Hematopoietic multipotent progenitor cell treated with erythropoietin and hydrocortisone succinate and interleukin-3 and kit ligand, for 6 days (in vitro differentiated cells): ENCODE data around the gene PYDC2.

Experiments used
- DNase-seq: peaks from one replicate; pipeline ENCODE4 v3.0.0-alpha.2; 2015

PYDC2 gene

GRCh38 chr3:191461113-191461595, at the start of gene PYDC2:
Gene PYDC2, plus strand, starts transcription at chr3:191461163. Its CDS starts 0 bp downstream, at chr3:191461163.
- DNase-seq: no peak

DNA sequence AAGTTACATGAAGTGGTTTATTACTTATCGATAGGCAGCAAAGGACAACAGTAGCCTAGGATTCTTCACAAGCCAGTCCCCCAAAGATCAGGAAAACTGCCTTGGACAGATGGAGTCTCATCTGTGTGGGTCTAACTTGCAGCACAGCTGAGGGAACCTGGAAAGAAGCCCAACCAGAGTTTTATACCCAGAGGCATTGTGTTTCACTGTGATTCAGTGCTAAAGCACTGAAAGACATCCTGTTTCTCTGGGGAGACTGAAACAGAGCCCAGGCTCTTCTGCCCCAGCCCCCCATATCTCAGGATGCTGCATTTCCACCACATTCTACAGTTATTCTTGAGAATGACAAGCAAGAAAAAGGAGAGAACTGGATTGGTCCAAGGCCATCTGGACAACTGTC, 48.2 kb upstream of the PYDC2 start:
- no peak for DNase-seq

- DNase-seq: no peak
Measured at GRCh38 chr3:191414286-191414685, 46.7 kb upstream of the PYDC2 start.

DNA sequence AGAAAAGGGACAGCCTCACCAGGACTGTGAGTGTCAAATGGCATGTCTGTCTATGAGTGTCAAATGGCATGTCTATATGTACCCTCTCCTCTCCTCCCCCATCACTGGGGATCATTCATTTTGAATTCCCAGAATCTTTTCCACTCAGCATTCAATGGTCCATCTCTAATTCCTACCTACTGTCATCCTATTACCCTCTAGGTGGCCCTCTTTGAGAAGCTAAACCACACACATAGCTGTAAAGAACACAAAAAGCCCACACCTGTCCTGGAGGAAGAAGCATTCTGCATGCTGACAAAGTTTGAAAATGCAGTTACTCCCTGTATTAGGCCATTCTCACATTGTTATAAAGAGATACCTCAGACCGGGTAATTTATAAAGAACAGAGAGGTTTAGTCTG, 46.2 kb upstream of the PYDC2 start:
- no peak for DNase-seq

GRCh38 chr3:191415566-191415965, 45.4 kb upstream of the PYDC2 start:
- DNase-seq: no peak

GRCh38 chr3:191417457-191417729, 43.6 kb upstream of the PYDC2 start:
- DNase-seq: no peak

DNA sequence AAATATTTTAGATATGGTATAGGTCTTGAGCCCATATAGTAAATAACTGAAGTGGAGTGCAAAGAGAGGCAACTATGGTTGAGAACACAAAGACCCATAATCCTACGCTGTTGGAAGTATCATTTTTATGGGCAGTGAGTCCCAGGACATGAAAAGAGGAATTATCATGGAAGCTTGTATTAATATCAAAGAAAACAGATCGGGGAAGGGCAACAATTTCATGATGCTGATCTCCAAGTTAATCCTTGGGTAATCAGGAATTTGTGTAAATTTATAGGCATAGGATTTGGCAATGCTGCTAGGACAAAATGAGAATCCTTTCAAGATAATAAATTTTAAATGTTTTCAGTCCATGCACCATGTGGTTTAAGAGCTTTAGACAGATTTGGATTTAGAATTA, 40.2 kb upstream of the PYDC2 start:
- no peak for DNase-seq

- no peak for DNase-seq
Measured at GRCh38 chr3:191424881-191425280, 36.1 kb upstream of the PYDC2 start.

GRCh38 chr3:191425322-191425734, 35.6 kb upstream of the PYDC2 start:
- DNase-seq: no peak

DNA sequence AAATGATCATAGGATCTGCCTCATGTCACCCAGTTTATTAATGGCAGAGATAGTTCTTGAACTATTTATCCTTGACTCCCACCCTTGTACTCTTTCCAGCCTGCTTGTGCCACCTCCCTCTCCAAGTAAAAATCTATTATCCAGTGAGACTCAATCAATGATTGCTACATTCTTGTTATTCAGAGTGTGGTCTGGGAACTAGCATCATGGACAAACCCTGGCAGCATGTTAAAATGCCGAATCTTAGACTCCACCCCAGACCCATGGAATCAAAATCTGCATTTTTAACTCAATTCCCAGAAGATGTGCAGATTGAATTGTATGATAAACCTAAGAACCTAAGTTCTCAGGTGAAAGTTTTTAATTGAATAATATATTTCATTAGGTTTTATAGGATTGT, 34.7 kb upstream of the PYDC2 start:
- no peak for DNase-seq

GRCh38 chr3:191428177-191428576, 32.8 kb upstream of the PYDC2 start:
- DNase-seq: no peak

GRCh38 chr3:191430103-191430502, 30.9 kb upstream of the PYDC2 start:
- no peak for DNase-seq

DNA sequence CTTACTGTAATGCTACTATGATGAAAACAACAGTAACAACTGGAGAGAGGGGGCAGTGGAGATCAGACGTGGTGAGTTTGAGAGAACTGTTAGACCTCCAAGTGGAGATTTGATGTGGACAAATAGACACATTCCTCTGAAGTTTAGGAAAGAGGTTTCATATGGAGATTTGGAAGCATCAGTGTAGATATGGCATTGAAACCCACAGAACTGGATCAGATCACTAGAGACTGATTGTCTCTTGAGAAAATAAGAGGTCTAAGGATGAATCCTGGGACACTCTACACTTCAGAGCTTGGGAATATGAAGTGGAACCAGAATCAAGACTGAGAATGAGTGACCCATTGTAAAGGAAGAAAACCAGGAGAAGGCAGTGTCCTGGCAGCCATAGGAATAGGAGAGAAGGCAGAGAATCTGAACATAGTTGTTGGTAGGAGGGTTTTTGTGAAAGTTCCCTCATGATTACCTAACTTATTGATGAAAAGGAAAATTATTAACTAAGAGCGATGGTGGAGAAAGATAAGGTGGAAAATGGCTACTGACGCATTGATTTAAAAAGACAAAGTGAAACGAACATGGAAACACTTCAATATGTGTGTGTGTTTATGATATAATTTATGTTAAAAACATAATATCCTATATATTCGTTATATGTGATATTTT, 29.7 kb upstream of the PYDC2 start:
- DNase-seq: no peak

DNA sequence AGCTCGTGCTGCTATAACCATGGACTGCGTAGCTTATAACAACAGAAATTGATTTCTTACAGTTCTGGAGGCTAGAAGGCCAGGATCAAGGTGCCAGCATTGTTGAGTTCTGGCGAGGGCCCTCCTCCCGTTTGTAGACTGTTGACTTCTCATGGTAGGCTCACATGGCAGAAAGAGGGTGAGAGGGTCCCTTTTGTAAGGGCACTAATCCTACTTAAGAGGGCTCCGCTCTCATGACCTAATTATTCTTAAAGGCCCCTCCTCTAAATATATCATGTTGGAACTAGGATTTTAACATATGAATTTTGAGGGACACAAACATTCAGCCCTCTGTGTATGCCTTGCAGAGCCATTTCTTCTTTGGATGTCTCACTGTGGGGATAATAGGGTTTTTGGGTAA, 28.8 kb upstream of the PYDC2 start:
- DNase-seq: no peak

DNA sequence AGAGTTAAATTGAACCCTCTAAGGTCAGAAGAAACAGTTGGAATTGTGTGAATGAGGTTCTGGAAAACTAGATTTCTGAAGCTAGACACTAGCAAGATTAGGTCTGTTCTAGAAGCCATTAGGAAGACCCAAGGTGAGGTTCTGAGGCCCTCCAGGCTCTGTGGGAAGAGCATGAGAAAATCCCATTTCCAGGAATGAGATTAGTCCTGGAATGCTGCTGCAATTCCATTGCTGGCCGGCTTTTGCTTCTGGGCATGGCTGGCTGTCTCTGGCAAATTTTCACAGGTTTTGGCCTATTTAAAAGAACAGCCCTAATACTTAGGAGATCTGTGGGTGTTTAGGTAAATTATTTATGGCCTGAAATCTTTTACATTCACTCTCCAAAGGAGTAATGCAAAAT, 26.9 kb upstream of the PYDC2 start:
- no peak for DNase-seq

GRCh38 chr3:191435981-191436380, 25.0 kb upstream of the PYDC2 start:
- no peak for DNase-seq

DNA sequence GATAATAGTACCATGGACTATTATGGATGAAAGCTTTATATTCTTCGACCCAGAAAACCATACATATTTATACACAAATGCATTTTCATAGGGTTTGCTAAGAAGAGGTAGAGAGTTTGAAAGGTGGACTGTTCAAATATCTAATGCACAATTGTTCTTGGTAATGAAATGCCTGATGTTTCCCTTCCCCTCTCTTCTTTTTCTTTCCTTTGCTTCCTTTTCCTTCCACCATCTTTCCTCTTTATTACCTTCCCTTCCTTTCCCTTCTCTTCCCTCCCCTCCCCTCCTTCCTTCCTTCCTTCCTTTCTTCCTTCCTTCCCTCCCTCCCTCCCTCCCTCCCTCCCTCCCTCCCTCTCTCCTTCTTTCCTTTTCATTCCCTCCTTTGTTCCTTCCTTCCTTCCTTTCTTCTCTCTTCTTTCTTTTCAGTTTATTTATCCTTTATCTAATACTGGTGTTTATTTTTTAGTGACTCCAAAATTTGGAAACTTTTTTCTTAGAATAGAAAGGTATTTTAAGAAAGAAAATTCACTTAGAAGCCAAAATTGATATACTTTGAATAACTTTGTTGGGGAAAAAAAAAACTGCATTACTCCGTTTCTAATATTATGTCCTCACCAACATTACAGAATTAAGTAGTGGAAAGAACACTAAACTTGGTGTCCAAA, 22.7 kb upstream of the PYDC2 start:
- DNase-seq: no peak

DNA sequence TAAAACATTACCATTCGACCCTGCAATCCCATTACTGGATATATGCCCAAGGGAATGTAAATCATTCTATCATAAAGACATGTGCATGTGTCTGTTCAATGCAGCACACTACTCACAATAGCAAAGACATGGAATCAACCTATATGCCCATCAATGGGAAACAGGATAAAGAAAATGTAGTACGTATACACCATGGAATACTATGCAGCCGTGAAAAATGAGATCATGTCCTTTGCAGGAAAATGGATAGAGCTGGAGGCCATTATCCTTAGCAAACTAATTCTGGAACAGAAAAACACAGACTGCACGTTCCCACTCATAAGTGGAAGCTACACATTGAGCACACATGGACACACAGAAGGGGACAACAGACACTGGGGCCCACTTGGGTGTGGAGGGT, 20.4 kb upstream of the PYDC2 start:
- DNase-seq: no peak

DNA sequence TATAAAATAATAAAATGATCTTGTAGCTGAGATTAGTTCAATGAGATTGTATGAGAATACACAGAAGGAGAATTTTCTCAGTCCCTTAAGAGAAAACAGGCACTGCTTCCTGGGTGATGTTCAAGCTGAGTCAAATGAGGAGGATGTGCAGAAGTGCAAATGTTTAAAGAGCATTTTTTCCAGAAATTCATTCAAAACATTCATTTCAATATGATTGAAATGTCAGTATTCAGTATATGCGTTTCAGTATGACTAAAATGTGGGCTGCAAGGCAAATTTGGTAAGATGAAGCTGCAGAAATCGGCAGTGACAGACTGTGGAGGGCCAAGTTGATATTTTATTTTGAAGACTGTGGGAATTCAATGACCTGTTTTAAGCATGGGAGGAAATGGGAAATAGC, 19.3 kb upstream of the PYDC2 start:
- no peak for DNase-seq

DNA sequence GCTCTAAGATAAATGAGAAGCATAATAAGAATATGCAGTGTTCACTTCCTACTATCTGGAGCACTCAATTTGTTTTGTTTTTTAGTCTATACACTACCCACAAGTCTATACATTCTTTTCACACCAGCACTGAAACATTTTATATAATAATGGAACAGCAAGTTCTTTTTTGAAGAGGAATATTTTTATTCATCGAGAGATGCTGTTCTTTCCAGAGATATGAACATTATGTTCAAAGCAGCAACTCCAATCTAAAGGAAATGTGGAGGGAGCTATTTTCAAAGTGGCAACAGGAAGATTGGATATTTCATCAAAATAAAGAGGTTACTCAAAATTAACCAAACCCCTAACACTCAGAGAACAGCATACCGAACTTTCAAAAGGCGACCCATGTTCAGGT, 16.4 kb upstream of the PYDC2 start:
- DNase-seq: no peak

GRCh38 chr3:191449256-191449655, 11.7 kb upstream of the PYDC2 start:
- no peak for DNase-seq

DNA sequence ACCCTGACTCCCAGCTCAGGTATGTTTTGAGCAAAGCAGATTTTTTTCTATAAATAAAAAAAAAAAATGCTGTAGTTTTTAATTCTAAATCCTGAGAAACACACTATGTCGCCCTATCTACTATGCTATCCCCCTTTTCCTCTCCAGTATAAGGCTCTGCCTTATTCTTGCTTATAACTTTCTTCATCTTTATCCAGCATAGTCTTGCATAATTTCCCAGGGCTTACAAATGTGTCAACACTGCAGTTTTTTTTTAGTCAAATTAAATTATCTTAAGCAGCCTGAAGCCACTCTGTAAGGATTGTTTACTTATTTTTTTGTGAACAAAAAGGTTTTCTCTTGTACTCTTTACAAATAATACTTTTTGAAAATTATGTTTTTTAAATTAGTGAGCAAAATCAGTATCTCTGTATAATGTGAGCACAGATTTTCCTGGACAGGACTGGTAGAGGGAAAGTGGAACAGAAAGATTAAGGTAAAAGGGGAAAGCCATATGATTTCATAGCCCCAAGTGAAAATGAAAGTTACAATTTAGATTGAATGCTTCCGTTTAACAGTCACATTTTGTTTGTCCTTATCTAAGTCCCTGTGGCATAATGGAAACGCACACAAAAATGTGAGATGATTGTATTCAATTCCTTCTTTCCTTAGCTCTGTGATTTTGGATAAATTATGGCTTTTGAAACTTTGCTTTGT, 5.6 kb upstream of the PYDC2 start:
- no peak for DNase-seq

- no peak for DNase-seq
Measured at GRCh38 chr3:191460360-191460759, 603 bp upstream of the PYDC2 start.

DNA sequence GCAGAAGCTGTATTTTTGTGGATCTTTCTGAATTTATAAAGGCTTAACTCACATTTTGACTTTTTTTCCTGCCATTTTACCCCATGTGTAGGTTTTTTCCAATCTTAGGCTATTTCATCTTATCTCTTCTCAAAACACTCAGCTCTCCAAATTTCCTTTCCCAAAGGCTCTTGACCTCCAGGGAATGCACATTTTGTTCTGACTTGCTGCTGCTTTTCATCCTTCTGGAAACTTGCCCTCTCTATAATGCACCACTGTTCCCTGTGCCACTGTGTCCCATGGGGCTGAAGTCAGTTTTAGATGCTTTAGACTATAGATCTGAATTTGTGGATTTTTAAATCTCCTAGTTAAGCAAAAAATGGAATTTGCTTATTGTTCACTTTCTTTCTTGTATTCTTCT, 9.1 kb downstream of the PYDC2 start:
- DNase-seq: no peak

DNA sequence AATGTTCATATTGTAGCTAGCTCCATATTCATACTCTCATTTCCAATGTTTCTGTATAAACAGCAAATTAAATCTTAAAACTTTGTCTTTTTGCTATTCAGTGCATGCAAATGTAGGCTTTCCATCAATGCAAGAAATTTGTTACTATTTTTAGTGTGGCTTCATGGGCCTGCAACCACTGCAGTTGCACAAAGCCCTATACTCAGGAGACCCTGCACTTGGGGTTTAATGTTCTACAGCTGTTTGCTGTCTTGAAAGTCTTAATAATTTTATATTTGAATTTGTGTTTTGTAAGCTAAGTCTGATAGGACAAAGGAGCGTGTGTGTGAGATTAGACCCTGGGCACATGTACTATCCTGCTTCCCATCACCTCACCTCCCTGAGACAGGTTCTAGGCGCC, 9.6 kb downstream of the PYDC2 start:
- no peak for DNase-seq
